Endodermal cell (in vitro differentiated cells): ENCODE results near the gene KERA. TPM values are rescaled to one million over a fixed set of nuclear protein-coding genes. Genes with fewer than 3 reads are reported as not detected.

Experiments
- DNase-seq: peaks from one replicate; pipeline ENCODE4 v3.0.0-alpha.2; 2017
- H3K27ac ChIP-seq: 2 replicates; pipeline ENCODE4 v1.5.1; 2013; ENCODE audit warnings: mild to moderate bottlenecking, low read depth, low read length, moderate library complexity
- H3K27me3 ChIP-seq: 2 replicates; pipeline ENCODE4 v1.6.1; 2013; ENCODE audit warnings: mild to moderate bottlenecking, low read length, moderate library complexity; ENCODE audit not compliant: insufficient read depth, control insufficient read depth, poor library complexity, severe bottlenecking
- H3K36me3 ChIP-seq: 2 replicates; pipeline ENCODE4 v1.7.0; 2013; ENCODE audit warnings: mild to moderate bottlenecking, low read length, moderate library complexity; ENCODE audit not compliant: control insufficient read depth, insufficient read depth
- H3K4me1 ChIP-seq: one replicate; pipeline ENCODE4 v1.7.0; 2013; ENCODE audit warnings: low read length; ENCODE audit not compliant: control insufficient read depth, insufficient read depth
- H3K4me3 ChIP-seq: 2 replicates; pipeline ENCODE4 v1.5.1; 2013; ENCODE audit warnings: mild to moderate bottlenecking, low read length, moderate library complexity
- H3K9ac ChIP-seq: 2 replicates; pipeline ENCODE4 v1.6.1; 2013; ENCODE audit warnings: mild to moderate bottlenecking, low read length, moderate library complexity; ENCODE audit not compliant: poor library complexity, severe bottlenecking; ENCODE audit errors: extremely low read depth
- H3K9me3 ChIP-seq: 2 replicates; pipeline ENCODE4 v1.6.1; 2013; ENCODE audit warnings: mild to moderate bottlenecking, low read length, moderate library complexity; ENCODE audit not compliant: control insufficient read depth
- H3K27ac Mint-ChIP-seq: 2 replicates; pipeline ENCODE4 v1.8.0; 2020; ENCODE audit warnings: mixed read lengths
- H3K27me3 Mint-ChIP-seq: 2 replicates; pipeline ENCODE4 v1.8.0; 2021; ENCODE audit warnings: mild to moderate bottlenecking, mixed read lengths; ENCODE audit not compliant: insufficient read depth
- H3K36me3 Mint-ChIP-seq: 2 replicates; pipeline ENCODE4 v1.8.0; 2020; ENCODE audit warnings: low read depth, mixed read lengths
- H3K4me1 Mint-ChIP-seq: 2 replicates; pipeline ENCODE4 v1.8.0; 2020; ENCODE audit warnings: mixed read lengths
- H3K4me3 Mint-ChIP-seq: 2 replicates; pipeline ENCODE4 v1.8.0; 2020; ENCODE audit warnings: mild to moderate bottlenecking, moderate library complexity, mixed read lengths
- H3K9me3 Mint-ChIP-seq: 2 replicates; pipeline ENCODE4 v1.8.0; 2020; ENCODE audit warnings: mild to moderate bottlenecking, mixed read lengths
- CTCF ChIP-seq: fragments of 200-600 bp; sonication (generic); conservative IDR thresholded peaks from 2 replicates; pipeline ENCODE4 v1.5.0; 2021; ENCODE audit warnings: antibody characterized with exemption, mild to moderate bottlenecking
- WGBS, 2 experiments: methylation state at CpG; one replicate each; pipeline versions ENCODE4 v1.1.5 to v1.1.7; 2013; ENCODE audit warnings: missing lambda C conversion rate in 2 of 2, mixed read lengths in 1 of 2; ENCODE audit not compliant: insufficient coverage in 1 of 2, insufficient read length in 1 of 2; 5-methylcytosine and 5-hydroxymethylcytosine counted together
- total RNA-seq, 2 donors: library from RNA; stranded (reverse); fragmentation: NEBNext Ultra II Directional in 1 of 2; extraction: Animal tissue kit (Norgen Biotek cat#: 25700) in 1 of 2; gene quantifications; 2 replicates in 1 of 2; 3 replicates in 1 of 2; pipeline ENCODE4 v1.2.1, GENCODE V29; 2021

Gene KERA
- total RNA-seq, 2 donors from 2014 or later = not detected

- DNase-seq = no peak
- H3K27me3 ChIP-seq = no peaks in the 10 kb centered on the region
- H3K36me3 ChIP-seq = no peaks in the 10 kb centered on the region
- H3K27ac ChIP-seq = no peak overlapping the region
- no peak for TF ChIP-seq CTCF
- H3K27ac Mint-ChIP-seq = no peak overlapping the region
- peaks cover 31% of the 10 kb centered on the region for H3K4me1 Mint-ChIP-seq
- H3K36me3 Mint-ChIP-seq = no peaks in the 10 kb centered on the region
- no peaks in the 10 kb centered on the region for H3K9me3 ChIP-seq
- peaks cover 4% of the 10 kb centered on the region for H3K4me1 ChIP-seq
- H3K27me3 Mint-ChIP-seq = no peaks in the 10 kb centered on the region
- 91 to 100% methylated on average over 1 of the region's 1 CpG for WGBS, 2 experiments
- H3K9me3 Mint-ChIP-seq = no peaks in the 10 kb centered on the region
- no peak overlapping the region for H3K9ac ChIP-seq
- H3K4me3 Mint-ChIP-seq = no peak overlapping the region
- H3K4me3 ChIP-seq = no peak overlapping the region
Observed at GRCh38 chr12:91074851-91075250, 17.0 kb upstream of the KERA start.

- Mint-ChIP-seq H3K27me3 (no peaks in the 10 kb centered on the region), H3K27ac (no peak overlapping the region), H3K36me3 (no peaks in the 10 kb centered on the region), H3K4me3 (no peak overlapping the region), H3K4me1 (peaks cover 27% of the 10 kb centered on the region), H3K9me3 (no peaks in the 10 kb centered on the region)
- H3K27ac ChIP-seq = no peak overlapping the region
- H3K4me3 ChIP-seq = no peak overlapping the region
- H3K4me1 ChIP-seq = peaks cover 4% of the 10 kb centered on the region
- WGBS, 2 experiments = 79 to 81% methylated on average over 6 of the region's 6 CpGs
- H3K9me3 ChIP-seq = no peaks in the 10 kb centered on the region
- no peak overlapping the region for H3K9ac ChIP-seq
- DNase-seq = no peak
- H3K27me3 ChIP-seq = no peaks in the 10 kb centered on the region
- no peak for TF ChIP-seq CTCF
- no peaks in the 10 kb centered on the region for H3K36me3 ChIP-seq
Observed at GRCh38 chr12:91074154-91074709, 16.4 kb upstream of the KERA start.

- Mint-ChIP-seq H3K36me3 (no peaks in the 10 kb centered on the region), H3K27ac (no peak overlapping the region), H3K4me1 (peaks cover 19% of the 10 kb centered on the region), H3K9me3 (no peaks in the 10 kb centered on the region), H3K27me3 (no peaks in the 10 kb centered on the region), H3K4me3 (no peak overlapping the region)
- no peaks in the 10 kb centered on the region for H3K27me3 ChIP-seq
- DNase-seq = no peak
- H3K27ac ChIP-seq = no peak overlapping the region
- H3K4me3 ChIP-seq = no peak overlapping the region
- no peaks in the 10 kb centered on the region for H3K36me3 ChIP-seq
- no peak for TF ChIP-seq CTCF
- no peaks in the 10 kb centered on the region for H3K9me3 ChIP-seq
- peaks cover 4% of the 10 kb centered on the region for H3K4me1 ChIP-seq
- no peak overlapping the region for H3K9ac ChIP-seq
Observed at GRCh38 chr12:91073426-91073825, 15.6 kb upstream of the KERA start.
